Endothelial cell of umbilical vein (primary cell): ENCODE results near the gene INPP1. TPM values are rescaled to one million over a fixed set of nuclear protein-coding genes. Genes with fewer than 3 reads are reported as not detected.

Experiments
- BruUV-seq: library from RNA; stranded (reverse); fragments of 400-500 nt; replicated peaks from 2 replicates; lab custom pipeline; 2021; lab: Mats Ljungman, UMichigan
- CTCF ChIA-PET: fragments of 300-600, 350-600 bp; sonication (Branson Sonifier 250); formaldehyde crosslinking; loops from one replicate; lab custom pipeline; 2021; ENCODE audit warnings: antibody characterized with exemption, inconsistent platforms; lab: Charles Lee
- POLR2A ChIA-PET: fragments of 300-600, 350-600 bp; sonication (Branson Sonifier 250); formaldehyde crosslinking; loops from one replicate; lab custom pipeline; 2021; ENCODE audit warnings: antibody characterized with exemption, inconsistent platforms; lab: Charles Lee
- DNase-seq: peaks from one replicate; pipeline ENCODE4 v3.0.0-alpha.2; 2011; ENCODE audit warnings: low read depth, low spot score
- FAIRE-seq: peaks from 2 replicates; lab custom pipeline; 2011; peaks lifted over from hg19 to GRCh38; lab: Jason Lieb, UNC
- H2AFZ ChIP-seq: 2 replicates; pipeline ENCODE4 v1.6.0; 2012; ENCODE audit warnings: low read depth, low read length, control low read depth, inconsistent platforms
- H3K27ac ChIP-seq: 2 replicates; pipeline ENCODE4 v1.5.1; 2011; ENCODE audit warnings: low read depth, mild to moderate bottlenecking, control low read depth, low read length, moderate library complexity; ENCODE audit not compliant: insufficient read depth
- H3K27me3 ChIP-seq, 2 experiments: 2 replicates each; pipeline versions ENCODE4 v1.6.0 to v1.6.1; 2011; ENCODE audit warnings: low read length in 2 of 2, mixed read lengths in 1 of 2; ENCODE audit not compliant: control insufficient read depth in 2 of 2, insufficient read depth in 2 of 2
- H3K36me3 ChIP-seq, 2 experiments: 2 replicates in 1 of 2; 3 replicates in 1 of 2; pipeline ENCODE4 v1.5.1; 2011; ENCODE audit warnings: low read length in 2 of 2, mild to moderate bottlenecking in 1 of 2, moderate library complexity in 1 of 2; ENCODE audit not compliant: control insufficient read depth in 2 of 2, insufficient read depth in 2 of 2; ENCODE audit errors: extremely low read depth in 1 of 2
- H3K4me1 ChIP-seq: 3 replicates; pipeline ENCODE4 v1.5.1; 2011; ENCODE audit warnings: mild to moderate bottlenecking, low read length; ENCODE audit not compliant: control insufficient read depth, insufficient read depth; ENCODE audit errors: extremely low read depth
- H3K4me2 ChIP-seq: 2 replicates; pipeline ENCODE4 v1.6.1; 2011; ENCODE audit warnings: low read length, control low read depth, mixed read lengths; ENCODE audit not compliant: insufficient read depth
- H3K4me3 ChIP-seq, 3 experiments: fragments of 200-600 bp in 1 of 3; sonication (generic), shearing (Covaris generic) in 1 of 3; replicated peaks in 1 of 3; 2 replicates each; pipeline ENCODE4 v1.5.1; 2011 to 2016; ENCODE audit warnings: control low read depth in 3 of 3, low read length in 3 of 3, mild to moderate bottlenecking in 2 of 3, inconsistent platforms in 1 of 3, low read depth in 1 of 3, moderate library complexity in 1 of 3; ENCODE audit not compliant: insufficient read depth in 1 of 3
- H3K79me2 ChIP-seq: 2 replicates; pipeline ENCODE4 v1.6.0; 2012; ENCODE audit warnings: low read length, inconsistent platforms; ENCODE audit not compliant: control insufficient read depth, insufficient read depth
- H3K9ac ChIP-seq: replicated peaks from 2 replicates; pipeline ENCODE3; 2011; ENCODE audit warnings: low read length, control low read depth; ENCODE audit not compliant: insufficient read depth; ENCODE audit errors: extremely low read depth
- H3K9me1 ChIP-seq: replicated peaks from 3 replicates; pipeline ENCODE4 v1.6.0; 2011; ENCODE audit warnings: mild to moderate bottlenecking, low read length; ENCODE audit not compliant: control insufficient read depth, insufficient read depth; ENCODE audit errors: extremely low read depth
- H3K9me3 ChIP-seq: replicated peaks from 2 replicates; pipeline ENCODE4 v1.5.1; 2012; ENCODE audit warnings: low read length, inconsistent platforms; ENCODE audit not compliant: control insufficient read depth, insufficient read depth
- H4K20me1 ChIP-seq: replicated peaks from 2 replicates; pipeline ENCODE3; 2011; ENCODE audit warnings: mild to moderate bottlenecking, low read length; ENCODE audit not compliant: control insufficient read depth, insufficient read depth; ENCODE audit errors: extremely low read depth
- EZH2 ChIP-seq: IDR thresholded peaks from 2 replicates; pipeline ENCODE4 v1.6.1; 2012; ENCODE audit warnings: borderline replicate concordance, low read depth, mild to moderate bottlenecking, moderate library complexity, low read length, inconsistent platforms; ENCODE audit not compliant: severe bottlenecking
- FOS ChIP-seq: IDR thresholded peaks from 2 replicates; pipeline ENCODE4 v1.6.1; 2011; ENCODE audit warnings: mild to moderate bottlenecking, low read length, moderate library complexity, borderline replicate concordance; ENCODE audit not compliant: insufficient read depth
- GATA2 ChIP-seq: IDR thresholded peaks from 2 replicates; pipeline ENCODE4 v1.7.0; 2011; ENCODE audit warnings: low read depth, mild to moderate bottlenecking, moderate library complexity, mixed read lengths, low read length; ENCODE audit not compliant: insufficient read length, insufficient read depth
- JUN ChIP-seq: IDR thresholded peaks from 2 replicates; pipeline ENCODE4 v1.6.1; 2011; ENCODE audit warnings: borderline replicate concordance, low read depth; ENCODE audit not compliant: insufficient read length, insufficient read depth
- MYC ChIP-seq: IDR thresholded peaks from one replicate; pipeline ENCODE4 v1.6.1; 2011; ENCODE audit warnings: mild to moderate bottlenecking, low read depth, low read length
- POLR2A ChIP-seq: IDR thresholded peaks from 2 replicates; pipeline ENCODE4 v1.6.1; 2012; ENCODE audit warnings: low read depth, mild to moderate bottlenecking, control low read depth, low read length
- POLR2AphosphoS5 ChIP-seq: IDR thresholded peaks from 2 replicates; pipeline ENCODE4 v1.6.1; 2012; ENCODE audit warnings: low read depth, mild to moderate bottlenecking, control low read depth, low read length, moderate library complexity; ENCODE audit not compliant: insufficient read depth
- dilution Hi-C: fragments of 300-500 bp; cut with MboI; formaldehyde crosslinking; loops from one replicate; pipeline ENCODE4 v1.15.0; 2019; ENCODE audit warnings: low sequenced_read_pairs; ENCODE audit not compliant: extremely low pct_ligation_motif_present
- intact Hi-C: fragments of 100-400 bp; cut with micrococcal nuclease; formaldehyde crosslinking; loops from one replicate; pipeline ENCODE4 v1.10.0; 2022
- polyA plus RNA-seq, 4 experiments: library from polyadenylated mRNA; depleted of rRNA in 3 of 4; stranded (reverse) in 3 of 4; unstranded in 1 of 4; fragments of >200 nt; gene quantifications; 2 replicates each; pipeline versions ENCODE4 v1.2.1 to v1.2.3, GENCODE V29; 2011 to 2012; ENCODE audit warnings: missing spikeins in 1 of 4
- total RNA-seq: library from RNA; stranded (reverse); gene quantifications from 2 replicates; pipeline ENCODE4 v1.2.3, GENCODE V29; 2021
- TF ChIP-seq, protein P1 (sequence below), 2 donors: IDR thresholded peaks; 1 replicate in 1 of 2; 2 replicates in 1 of 2; pipeline ENCODE4 v1.5.1; 2011; ENCODE audit warnings: low read length in 2 of 2, mild to moderate bottlenecking in 2 of 2, moderate library complexity in 2 of 2, control low read depth in 1 of 2, inconsistent platforms in 1 of 2, low read depth in 1 of 2; ENCODE audit not compliant: insufficient read depth in 1 of 2; ENCODE audit errors: extremely low read depth in 1 of 2
- TF ChIP-seq, protein P2 (sequence below): IDR thresholded peaks from 2 replicates; pipeline ENCODE4 v1.6.1; 2011; ENCODE audit not compliant: insufficient read depth, insufficient read length

INPP1 gene
- total and polyA plus RNA-seq, 2 donors (not counting 3 experiments of a cell fraction or from before 2014, with no cell fraction given) = 10.6 to 36.8 TPM

DNA sequence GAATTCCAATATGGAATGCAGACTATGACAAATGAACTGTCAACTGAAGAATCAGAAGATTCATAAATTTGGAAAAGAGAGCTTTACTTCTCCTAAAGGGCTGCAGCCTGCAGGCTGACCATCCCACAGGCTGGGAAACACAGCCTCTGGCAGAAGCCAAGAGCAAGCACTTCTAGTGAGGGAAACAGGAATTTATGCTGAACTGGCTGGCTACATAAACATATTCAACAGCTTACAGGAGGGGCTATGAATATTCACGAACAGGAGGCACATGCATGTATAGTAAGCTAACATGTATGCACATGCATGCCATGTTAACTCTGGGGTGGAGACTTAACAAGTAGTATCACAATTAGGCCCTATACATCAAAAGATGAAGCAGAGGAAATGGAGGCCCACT lies 41.3 kb upstream of the INPP1 start:
- H3K9me3 ChIP-seq = no peaks in the 10 kb centered on the region
- H3K27ac ChIP-seq = no peak overlapping the region
- no peak overlapping the region for H3K4me2 ChIP-seq
- H3K9ac ChIP-seq = no peak overlapping the region
- intact Hi-C loops (no loop called here), dilution Hi-C loops (no loop called here)
- TF ChIP-seq GATA2 = no peak
- no peak for TF ChIP-seq EZH2
- no peak for TF ChIP-seq POLR2AphosphoS5
- no peak for TF ChIP-seq JUN
- TF ChIP-seq, protein P1, sequence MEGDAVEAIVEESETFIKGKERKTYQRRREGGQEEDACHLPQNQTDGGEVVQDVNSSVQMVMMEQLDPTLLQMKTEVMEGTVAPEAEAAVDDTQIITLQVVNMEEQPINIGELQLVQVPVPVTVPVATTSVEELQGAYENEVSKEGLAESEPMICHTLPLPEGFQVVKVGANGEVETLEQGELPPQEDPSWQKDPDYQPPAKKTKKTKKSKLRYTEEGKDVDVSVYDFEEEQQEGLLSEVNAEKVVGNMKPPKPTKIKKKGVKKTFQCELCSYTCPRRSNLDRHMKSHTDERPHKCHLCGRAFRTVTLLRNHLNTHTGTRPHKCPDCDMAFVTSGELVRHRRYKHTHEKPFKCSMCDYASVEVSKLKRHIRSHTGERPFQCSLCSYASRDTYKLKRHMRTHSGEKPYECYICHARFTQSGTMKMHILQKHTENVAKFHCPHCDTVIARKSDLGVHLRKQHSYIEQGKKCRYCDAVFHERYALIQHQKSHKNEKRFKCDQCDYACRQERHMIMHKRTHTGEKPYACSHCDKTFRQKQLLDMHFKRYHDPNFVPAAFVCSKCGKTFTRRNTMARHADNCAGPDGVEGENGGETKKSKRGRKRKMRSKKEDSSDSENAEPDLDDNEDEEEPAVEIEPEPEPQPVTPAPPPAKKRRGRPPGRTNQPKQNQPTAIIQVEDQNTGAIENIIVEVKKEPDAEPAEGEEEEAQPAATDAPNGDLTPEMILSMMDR (IDR thresholded peaks at IDR 0.05; ENCODE audit: extremely low read depth in 1 of 2, insufficient read depth in 1 of 2, low read depth in 1 of 2, low read length in 2 of 2) = no peak
- TF ChIP-seq MYC = no peak
- no peak for TF ChIP-seq FOS
- TF ChIP-seq, protein P2, sequence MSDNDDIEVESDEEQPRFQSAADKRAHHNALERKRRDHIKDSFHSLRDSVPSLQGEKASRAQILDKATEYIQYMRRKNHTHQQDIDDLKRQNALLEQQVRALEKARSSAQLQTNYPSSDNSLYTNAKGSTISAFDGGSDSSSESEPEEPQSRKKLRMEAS = no peak
- TF ChIP-seq POLR2A = no peak
- no peaks in the 10 kb centered on the region for H3K36me3 ChIP-seq
- no TSS peak for BruUV-seq
- no peaks in the 10 kb centered on the region for H3K9me1 ChIP-seq
- H3K4me3 ChIP-seq = no peak overlapping the region
- no peaks in the 10 kb centered on the region for H3K79me2 ChIP-seq
- DNase-seq (no peak), FAIRE-seq (no peak)
- H4K20me1 ChIP-seq = no peaks in the 10 kb centered on the region
- CTCF ChIA-PET = interaction anchor here (1.3 to 2.6 kb wide), 5 partner anchors 17 to 641 kb away, joined by 3 to 10 read pairs (median 4); partner anchors contain the start of gene HIBCH
- POLR2A ChIA-PET = no interaction called here
- H3K4me1 ChIP-seq = no peaks in the 10 kb centered on the region
- H2AFZ ChIP-seq = no peak overlapping the region
- no peaks in the 10 kb centered on the region for H3K27me3 ChIP-seq
